ENCODE data around the gene ARL8B.

Gene ARL8B

GRCh38 chr3:5186089-5186857 lies 64.2 kb downstream of the ARL8B start:
- DNase-seq (ENCODE audit: low read depth in 1 of 2, low spot score in 1 of 2) = no peak

- DNase-seq (ENCODE audit: low read depth in 1 of 2, low spot score in 1 of 2) = no peak
These were observed 64.7 kb downstream of the ARL8B start for GRCh38 chr3:5186858-5187155.

- DNase-seq (ENCODE audit: low read depth in 1 of 2, low spot score in 1 of 2) = peak; percentile 93 to 98
These were observed 65.2 kb downstream of the ARL8B start, which contains the start of gene EDEM1 for GRCh38 chr3:5187156-5187919. TSS of gene EDEM1 (plus strand) at chr3:5187707. CDS start at chr3:5187806, 99 bp downstream.

DNA sequence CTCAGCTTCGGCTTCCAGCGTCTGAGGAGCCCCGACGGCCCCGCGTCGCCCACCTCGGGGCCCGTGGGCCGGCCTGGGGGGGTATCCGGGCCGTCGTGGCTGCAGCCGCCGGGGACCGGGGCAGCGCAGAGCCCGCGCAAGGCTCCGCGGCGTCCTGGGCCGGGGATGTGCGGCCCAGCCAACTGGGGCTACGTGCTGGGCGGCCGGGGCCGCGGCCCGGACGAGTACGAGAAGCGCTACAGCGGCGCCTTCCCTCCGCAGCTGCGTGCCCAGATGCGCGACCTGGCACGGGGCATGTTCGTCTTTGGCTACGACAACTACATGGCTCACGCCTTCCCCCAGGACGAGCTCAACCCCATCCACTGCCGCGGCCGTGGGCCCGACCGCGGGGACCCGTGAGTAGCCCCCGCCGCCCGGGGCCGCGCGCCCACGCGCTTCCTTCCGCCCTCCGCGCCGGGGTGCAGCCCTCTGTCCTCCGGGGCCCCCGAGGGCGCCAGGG lies 65.9 kb downstream of the ARL8B start:
- DNase-seq (ENCODE audit: low read depth in 1 of 2, low spot score in 1 of 2) = peak; percentile 18 to 41

DNA sequence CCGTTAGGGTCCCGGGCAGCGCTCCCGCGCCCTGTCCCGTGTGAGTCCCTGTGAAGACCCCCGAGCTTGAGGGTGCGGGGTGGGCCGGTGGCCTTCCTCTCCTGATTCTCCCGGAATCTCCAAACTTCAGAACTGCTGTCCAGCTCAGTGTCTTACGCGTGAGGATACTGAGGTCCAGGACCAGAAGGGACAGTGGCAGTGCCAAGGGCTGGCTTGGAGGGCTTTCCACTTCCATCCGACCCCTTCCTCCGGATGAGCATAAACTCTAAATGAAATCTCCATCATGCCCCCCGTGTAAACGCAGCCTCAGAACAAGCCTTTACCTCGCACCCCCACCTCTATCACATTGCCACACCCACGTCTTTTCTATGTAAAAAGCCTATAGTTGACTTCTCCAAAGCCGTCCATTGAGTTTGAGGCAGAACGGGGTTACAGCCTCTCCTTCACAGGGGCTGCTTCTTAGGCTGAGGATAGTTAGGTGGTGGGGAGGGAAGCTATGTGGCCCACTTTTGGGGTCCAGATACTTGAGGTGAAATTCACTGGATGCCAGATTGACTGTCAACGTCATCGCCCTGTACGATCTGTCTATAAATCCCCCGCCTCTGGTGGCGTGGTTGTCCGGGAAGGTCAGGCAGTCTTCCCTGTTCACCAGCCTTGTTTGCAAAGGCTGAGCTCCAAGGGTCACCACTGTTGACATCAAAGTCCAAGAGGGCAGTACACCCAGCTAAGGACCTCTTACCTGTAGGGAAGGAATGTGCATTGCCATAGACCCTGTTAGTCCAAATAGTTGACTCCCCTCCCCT lies 66.5 kb downstream of the ARL8B start:
- DNase-seq (ENCODE audit: low read depth in 1 of 2, low spot score in 1 of 2) = peak in 1 of 2 donors; percentile 29

DNA sequence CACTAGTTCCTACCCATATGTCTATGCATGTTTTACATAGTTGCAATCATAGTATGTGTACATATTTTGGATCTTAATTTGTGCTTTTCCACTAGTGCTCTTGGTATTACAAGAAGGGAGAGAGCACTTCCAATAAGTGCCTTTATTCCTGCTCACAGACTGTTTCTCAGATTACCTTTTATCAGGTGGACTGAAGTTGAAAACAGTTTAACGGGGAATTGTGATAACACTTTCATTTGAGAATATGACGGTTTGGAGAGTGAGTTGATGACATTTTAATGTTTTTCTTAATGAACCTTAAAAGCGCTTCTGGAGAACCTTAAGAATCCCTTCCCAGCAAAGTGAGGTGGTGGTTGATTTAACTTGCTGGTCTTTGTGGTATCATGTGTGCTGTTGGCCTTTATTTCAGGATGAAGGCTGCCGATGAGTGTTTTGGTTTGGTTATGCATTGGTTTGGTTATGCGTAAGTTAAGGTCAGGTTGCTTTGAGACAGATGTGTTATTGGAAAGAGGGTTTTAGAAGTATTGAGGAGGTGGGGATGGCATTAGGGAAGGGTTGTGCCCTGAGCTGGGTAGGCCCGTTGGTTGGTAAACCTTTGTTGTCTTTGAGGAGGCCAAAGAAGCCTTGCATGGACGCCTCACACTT lies 68.2 kb downstream of the ARL8B start:
- no peak for DNase-seq (ENCODE audit: low read depth in 1 of 2, low spot score in 1 of 2)

DNA sequence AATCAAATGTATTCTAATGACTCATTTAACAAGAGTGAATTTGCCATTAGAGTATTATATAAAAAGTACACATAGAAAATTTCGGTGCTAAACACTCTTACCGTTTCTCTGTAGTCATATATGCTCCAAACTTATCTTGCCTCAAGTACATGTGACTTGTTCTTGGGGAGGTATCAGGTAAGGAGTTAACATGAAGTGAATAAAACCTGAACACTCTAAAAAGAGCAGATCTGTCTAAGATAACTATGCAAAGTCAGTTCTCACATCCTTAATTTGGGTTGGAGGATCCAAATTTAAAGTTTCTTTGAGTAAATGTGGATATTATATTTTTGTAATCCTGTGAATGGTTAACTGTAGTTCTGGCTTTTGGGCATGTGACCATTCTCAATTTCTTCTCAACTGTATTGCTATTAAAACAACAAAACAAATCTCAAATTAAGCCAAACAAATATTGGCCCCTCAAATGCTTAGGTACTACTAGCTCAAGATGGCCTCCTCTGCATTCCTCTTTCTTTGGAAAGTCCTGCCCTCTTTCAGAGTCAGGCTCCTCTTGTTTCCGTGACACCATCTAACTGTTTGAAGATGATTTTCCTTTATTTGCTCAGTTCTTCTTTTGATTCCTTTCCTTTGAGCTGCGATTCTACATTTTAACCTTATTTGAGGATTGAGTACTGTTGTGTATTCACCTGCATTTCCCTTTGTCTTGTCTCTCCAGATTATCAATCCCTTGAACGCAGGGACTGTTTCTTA lies 69.6 kb downstream of the ARL8B start:
- DNase-seq (ENCODE audit: low read depth in 1 of 2, low spot score in 1 of 2) = no peak

DNA sequence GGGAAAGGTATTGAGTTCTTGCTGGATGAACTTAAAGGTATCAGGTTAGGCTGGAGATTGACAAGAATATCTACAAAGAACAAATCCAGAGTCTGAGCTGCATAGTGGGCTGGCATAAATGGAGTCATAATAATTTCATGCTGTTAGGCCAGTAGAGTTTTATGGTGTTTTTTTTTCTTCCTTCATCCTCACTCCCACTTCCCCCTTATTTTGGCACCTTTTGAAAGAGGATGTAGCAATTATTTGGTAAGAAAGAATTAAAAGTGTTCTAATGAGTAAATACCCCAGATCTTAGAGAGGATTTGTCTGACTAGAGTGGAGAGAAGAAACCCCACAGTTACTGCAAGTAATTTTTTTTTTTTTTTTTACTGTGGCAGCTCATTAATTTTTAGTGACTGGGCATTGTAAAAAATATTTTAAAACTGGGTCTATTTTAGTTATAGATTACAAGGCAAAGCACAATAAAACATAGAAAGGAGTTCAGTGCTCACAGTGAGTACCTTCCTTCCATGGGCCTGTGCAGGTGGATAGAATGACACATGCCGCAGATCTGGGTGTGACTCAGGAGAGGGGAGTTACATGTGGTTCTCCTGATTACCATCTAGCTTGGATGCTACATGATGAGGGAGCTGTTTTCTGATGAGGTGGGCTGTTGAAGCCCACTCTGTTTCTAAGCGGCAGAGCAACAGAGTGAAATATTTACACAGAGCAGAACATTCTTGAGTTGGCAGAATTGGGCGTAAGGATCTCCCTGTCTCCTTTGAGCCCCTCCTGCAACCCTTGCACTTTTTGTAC lies 70.7 kb downstream of the ARL8B start:
- no peak for DNase-seq (ENCODE audit: low read depth in 1 of 2, low spot score in 1 of 2)

DNA sequence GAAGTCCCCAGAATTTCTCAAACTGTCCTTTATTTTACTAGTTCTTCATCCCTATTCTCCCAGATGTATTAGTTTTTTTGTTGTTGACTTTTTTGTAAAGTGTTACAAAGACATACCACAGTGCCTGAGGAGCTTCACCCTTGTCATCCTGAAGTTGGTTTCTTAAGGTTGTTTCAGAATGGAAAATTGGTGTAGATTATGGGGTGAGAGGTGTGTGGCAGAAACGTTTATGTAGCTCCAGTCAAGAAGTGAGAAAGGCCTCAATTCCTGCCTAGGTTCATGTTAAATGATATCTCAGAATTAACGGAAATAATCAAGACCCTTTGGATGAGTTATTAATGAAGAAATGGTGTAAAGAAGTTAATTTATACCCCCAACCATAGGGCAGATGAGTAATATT lies 72.2 kb downstream of the ARL8B start:
- no peak for DNase-seq (ENCODE audit: low read depth in 1 of 2, low spot score in 1 of 2)

DNA sequence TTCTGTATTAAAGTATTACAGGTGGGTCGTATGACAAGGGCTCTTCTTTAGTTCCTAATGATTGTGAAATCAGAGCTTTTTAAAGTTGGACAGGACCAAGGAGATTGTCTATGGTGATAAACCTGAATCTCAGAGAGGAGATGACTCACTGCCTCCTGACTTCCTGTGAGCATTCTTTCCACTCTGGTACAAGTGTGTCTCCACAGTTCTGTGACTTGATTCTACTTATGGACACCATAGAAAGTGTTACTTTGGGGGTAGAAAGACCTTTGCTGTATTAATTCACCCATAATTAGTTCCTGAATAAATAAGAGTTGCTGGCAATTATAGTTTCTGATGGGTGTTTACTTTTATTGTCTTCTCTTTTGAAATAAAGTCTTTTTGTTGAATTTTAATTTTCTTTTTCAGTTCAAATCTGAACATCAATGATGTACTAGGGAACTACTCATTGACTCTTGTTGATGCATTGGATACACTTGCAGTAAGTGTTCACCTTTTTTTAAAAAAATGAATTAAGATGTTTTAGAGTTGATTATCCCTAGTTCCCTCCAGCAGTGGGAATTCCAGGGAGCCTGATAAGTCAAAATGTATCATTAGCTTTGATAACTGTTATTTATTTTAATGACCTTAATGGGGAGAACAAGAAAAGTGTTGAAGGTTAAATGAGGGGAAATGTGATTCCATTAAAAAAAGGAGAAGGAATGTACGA lies 72.9 kb downstream of the ARL8B start:
- DNase-seq (ENCODE audit: low read depth in 1 of 2, low spot score in 1 of 2) = no peak

DNA sequence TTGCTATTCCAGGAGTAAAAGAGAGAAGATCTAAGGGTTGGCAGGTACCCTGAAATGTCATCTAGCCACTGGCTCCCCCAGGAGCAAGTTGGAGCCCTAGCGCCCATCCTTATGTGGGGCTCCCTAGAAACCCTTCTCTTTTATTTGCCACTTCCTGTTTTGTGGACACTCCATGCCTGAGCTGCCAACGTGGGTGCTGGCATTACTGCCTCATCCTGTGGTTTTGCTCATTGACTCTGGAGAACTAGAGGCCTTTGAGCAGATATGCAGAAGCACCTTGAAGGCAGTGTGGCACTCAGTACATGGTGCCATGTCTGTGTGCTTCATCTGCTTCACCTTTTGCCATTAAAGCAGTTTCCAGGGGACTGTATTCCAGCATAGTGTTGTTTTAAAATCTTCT lies 73.5 kb downstream of the ARL8B start:
- DNase-seq (ENCODE audit: low read depth in 1 of 2, low spot score in 1 of 2) = no peak

DNA sequence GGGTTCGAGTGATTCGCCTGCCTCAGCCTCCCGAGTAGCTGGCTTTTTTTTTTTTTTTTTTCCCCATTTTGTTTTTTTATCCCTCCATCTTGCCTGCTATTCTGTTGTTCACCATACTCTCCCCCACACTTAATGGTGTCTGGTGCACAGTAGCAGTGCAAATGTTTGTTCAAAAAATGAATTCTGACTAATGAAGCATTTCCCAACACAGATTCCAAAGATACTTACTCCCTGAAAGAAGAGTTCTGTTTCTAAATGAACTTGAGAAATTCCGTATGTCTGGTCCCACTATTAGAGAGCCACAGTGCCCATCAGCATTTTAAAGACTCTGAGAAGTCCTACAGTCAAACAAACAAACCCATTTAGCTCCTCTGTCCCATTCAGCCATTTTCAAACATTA lies 74.9 kb downstream of the ARL8B start:
- DNase-seq (ENCODE audit: low read depth in 1 of 2, low spot score in 1 of 2) = no peak

DNA sequence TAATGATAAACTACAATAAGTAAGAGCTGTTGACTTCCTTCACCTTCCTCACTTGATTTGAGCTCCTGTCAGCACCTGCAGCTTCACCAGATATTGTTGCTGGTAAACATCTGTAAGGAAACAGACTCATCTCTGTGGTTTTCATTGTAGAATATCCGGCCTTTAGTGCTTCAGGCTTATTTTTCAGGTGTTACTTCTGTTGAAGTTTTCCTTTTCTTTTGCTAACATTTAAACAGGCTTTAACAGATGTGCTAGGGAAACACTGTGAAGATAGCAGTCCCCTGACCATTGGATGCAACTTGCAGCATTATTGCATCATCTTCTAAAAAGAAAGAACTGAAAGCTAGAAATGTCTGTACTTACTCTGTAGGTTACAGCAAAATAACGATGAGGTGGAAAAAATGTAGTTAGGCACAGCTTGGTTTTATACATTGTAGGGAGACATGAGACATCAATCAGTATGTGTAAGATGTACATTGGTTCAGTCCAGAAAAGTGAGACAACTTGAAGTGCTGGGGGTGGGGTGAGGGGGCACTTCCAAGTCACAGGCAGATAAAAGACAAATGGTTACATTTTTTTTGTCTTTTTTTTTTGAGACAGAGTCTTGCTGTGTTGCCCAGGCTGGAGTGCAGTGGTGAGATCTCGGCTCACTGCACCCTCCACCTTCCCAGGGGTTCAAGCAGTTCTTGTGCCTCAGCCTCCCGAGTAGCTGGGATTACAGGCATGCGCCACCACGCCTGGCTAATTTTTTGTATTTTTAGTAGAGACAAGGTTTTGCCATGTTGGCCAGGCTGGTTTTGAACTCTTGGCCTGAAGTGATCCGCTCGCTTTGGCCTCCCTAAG lies 75.6 kb downstream of the ARL8B start:
- DNase-seq (ENCODE audit: low read depth in 1 of 2, low spot score in 1 of 2) = no peak

DNA sequence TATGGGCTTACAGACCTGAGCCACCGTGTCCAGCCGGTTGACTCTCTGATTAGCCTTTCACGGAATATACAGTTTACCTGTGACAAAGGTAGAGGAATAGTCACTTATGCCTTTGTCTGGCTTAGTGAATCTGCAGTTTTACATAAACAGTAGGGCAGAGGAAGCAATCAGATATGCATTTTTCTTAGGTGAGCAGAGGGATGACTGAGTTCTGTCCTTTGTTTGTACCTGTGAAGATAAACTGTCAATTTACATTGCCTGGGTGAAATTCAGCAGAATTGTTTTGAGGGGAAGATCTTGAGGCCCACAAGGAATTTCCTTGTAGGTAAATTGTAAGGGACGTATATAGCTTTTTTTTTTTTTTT lies 76.2 kb downstream of the ARL8B start:
- DNase-seq (ENCODE audit: low read depth in 1 of 2, low spot score in 1 of 2) = no peak

DNA sequence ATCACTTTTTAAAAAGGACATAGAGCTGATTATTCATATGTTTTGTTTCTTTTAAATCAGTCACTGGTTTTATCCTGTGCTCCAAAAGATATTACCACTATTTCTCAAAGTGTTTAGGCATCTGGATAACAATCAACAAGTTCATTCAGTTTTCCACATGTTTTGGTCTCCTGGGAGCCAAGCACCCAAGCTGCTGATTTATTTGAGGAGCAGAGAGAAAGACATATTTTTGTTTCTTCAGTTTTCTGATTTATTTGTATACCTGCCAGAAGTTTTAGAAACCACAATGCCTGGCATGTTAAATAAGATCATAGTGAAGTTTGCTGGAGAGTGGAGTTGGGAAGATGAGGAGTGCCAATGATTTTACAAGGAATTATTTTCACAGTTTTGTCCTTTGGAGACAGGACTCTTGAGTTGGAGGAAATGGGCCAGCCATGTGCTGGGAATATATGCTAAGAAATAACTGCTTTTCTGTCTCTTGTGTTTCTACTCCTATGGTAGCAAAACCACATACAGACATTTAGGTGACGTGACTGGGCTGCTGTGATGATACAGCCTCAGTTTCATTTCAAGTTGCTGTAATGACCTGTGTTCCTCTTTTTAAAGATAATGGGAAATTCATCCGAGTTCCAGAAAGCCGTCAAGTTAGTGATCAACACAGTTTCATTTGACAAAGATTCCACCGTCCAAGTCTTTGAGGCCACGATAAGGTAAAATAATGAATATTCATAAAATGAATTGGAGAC lies 77.1 kb downstream of the ARL8B start:
- DNase-seq (ENCODE audit: low read depth in 1 of 2, low spot score in 1 of 2) = no peak

DNA sequence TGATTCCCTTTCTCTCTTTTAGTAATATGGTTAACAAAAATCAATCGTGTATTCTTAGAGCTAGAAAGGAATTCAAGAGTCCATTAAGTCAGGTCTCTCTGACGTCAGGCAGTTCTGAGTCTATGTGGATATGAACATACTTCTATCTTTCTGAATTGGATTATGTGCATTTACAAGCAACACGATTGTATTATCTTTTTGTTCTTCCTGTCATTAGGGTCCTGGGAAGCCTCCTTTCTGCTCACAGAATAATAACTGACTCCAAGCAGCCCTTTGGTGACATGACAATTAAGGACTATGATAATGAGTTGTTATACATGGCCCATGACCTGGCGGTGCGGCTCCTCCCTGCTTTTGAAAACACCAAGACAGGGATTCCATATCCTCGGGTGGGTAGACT lies 79.4 kb downstream of the ARL8B start:
- no peak for DNase-seq (ENCODE audit: low read depth in 1 of 2, low spot score in 1 of 2)

GRCh38 chr3:5202222-5202621 lies 80.1 kb downstream of the ARL8B start:
- no peak for DNase-seq (ENCODE audit: low read depth in 1 of 2, low spot score in 1 of 2)
